BLaER1 treated with 17β-estradiol and CSF1 and Interleukin-3, amounts not matched to agents 10 nM and 100 nM (cell line): Measurements from ENCODE around the gene TNIK.

Experiments used
- H3K27ac ChIP-seq, 11 experiments: shearing (Covaris generic); formaldehyde crosslinking; 2 replicates each; pipeline ENCODE4 v1.8.1; 2022
- H3K27me3 ChIP-seq, 11 experiments: shearing (Covaris generic); formaldehyde crosslinking; 2 replicates each; pipeline ENCODE4 v1.8.1; 2022
- H3K36me3 ChIP-seq, 11 experiments: shearing (Covaris generic); formaldehyde crosslinking; 2 replicates each; pipeline ENCODE4 v1.8.1; 2022
- H3K4me1 ChIP-seq, 10 experiments: shearing (Covaris generic); formaldehyde crosslinking; 2 replicates each; pipeline ENCODE4 v1.8.1; 2022
- H3K4me2 ChIP-seq, 11 experiments: shearing (Covaris generic); formaldehyde crosslinking; 2 replicates each; pipeline ENCODE4 v1.8.1; 2022
- H3K4me3 ChIP-seq, 10 experiments: shearing (Covaris generic); formaldehyde crosslinking; 2 replicates each; pipeline ENCODE4 v1.8.1; 2022
- H3K9ac ChIP-seq, 11 experiments: shearing (Covaris generic); formaldehyde crosslinking; 2 replicates each; pipeline ENCODE4 v1.8.1; 2022
- H3K9me3 ChIP-seq, 11 experiments: shearing (Covaris generic); formaldehyde crosslinking; replicated peaks in 1 of 11; 2 replicates each; pipeline ENCODE4 v1.8.1; 2022
- H4K20me1 ChIP-seq, 11 experiments: shearing (Covaris generic); formaldehyde crosslinking; 2 replicates each; pipeline ENCODE4 v1.8.1; 2022
- Cebpa-rat ChIP-seq, 11 experiments: shearing (Covaris generic); IDR thresholded peaks; 2 replicates each; pipeline ENCODE4 v1.8.1; 2022

The TNIK gene

DNA sequence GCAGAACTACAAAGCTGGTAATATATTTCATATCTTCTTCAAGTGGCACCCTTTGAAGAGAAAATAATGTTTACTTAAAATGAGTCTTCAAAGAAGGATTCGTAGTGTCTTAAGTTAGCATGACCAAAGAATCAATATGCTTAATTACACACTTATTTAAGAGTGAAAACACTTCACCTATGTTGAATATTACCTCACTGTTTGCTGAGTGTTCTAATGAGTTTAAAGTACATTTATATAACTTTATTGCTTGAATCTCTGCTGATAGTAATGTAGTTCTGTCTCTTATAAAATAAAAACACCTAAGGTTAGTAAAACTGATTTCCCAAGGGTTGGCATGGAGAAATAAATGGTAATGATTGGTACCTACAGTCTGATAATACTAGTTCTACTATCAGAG, 290.3 kb downstream of the TNIK start:
- Histone ChIP-seq H4K20me1 (no peaks in the 10 kb centered on the region), H3K4me1 (peaks cover 0 to 10% (median under 1%) of the 10 kb centered on the region in 10 experiments; a peak in 4 of 20 replicates), H3K9ac (no peak overlapping the region)

DNA sequence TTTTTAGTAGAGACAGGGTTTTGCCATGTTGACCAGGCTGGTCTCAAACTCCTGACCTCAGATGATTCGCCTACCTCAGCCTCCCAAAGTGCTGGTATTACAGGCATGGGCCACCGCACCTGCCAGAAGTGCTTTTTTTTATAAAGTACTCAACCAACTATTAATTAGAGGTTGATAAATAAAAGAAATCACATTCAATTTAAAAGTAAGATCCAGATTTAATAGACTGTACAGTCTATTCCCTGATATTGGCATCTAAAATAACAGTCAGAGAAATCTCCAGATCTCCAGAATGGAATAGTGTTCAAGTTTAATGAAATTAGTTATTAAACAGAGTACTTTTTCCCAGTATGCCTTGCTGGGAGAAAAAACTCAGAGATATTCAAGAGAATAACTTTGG, 290.8 kb downstream of the TNIK start:
- no peak for TF ChIP-seq Cebpa-rat (IDR thresholded peaks at IDR 0.05)
- peaks cover 0 to 12% (median 0%) of the 10 kb centered on the region in 11 experiments; a peak in 2 of 22 replicates for H3K36me3 ChIP-seq

More for the DNA sequence above, 290.3 kb downstream of the TNIK start:
- no peak overlapping the region for H3K4me2 ChIP-seq
- H3K4me3 ChIP-seq: no peak overlapping the region
- no peak overlapping the region for H3K27ac ChIP-seq
- peaks cover 0 to 12% (median 0%) of the 10 kb centered on the region in 11 experiments; a peak in 2 of 22 replicates for H3K36me3 ChIP-seq
- no peak for TF ChIP-seq Cebpa-rat (IDR thresholded peaks at IDR 0.05)
- no peaks in the 10 kb centered on the region for H3K27me3 ChIP-seq
- H3K9me3 ChIP-seq: no peaks in the 10 kb centered on the region

DNA sequence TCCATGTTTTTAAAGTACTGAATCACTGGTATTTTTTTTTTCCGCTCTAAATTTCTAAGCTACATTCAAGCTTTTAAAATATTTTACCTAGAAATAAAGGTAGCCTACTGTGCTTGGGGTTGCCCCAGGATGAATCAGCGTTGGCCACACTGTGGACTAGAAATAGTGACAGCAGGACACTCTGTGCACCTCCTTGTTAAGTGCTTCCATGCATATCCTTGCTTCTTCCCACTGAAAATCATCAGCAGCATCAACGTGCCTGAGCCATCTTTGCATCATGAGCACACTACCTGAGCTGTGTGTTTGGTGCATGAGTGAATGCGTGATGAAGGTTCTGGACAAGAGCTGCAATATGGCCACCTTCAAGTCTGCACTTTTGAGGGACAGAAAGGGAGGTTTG, 291.7 kb downstream of the TNIK start:
- no peaks in the 10 kb centered on the region for H4K20me1 ChIP-seq
- H3K9ac ChIP-seq: no peak overlapping the region
- H3K36me3 ChIP-seq: peaks cover 0 to 5% (median 0%) of the 10 kb centered on the region in 11 experiments; a peak in 2 of 22 replicates
- no peaks in the 10 kb centered on the region for H3K4me1 ChIP-seq
- no peaks in the 10 kb centered on the region for H3K27me3 ChIP-seq
- TF ChIP-seq Cebpa-rat (IDR thresholded peaks at IDR 0.05): no peak
- no peak overlapping the region for H3K27ac ChIP-seq
- H3K4me3 ChIP-seq: no peak overlapping the region
- no peak overlapping the region for H3K4me2 ChIP-seq
- no peaks in the 10 kb centered on the region for H3K9me3 ChIP-seq

More for the DNA sequence above, 290.8 kb downstream of the TNIK start:
- Histone ChIP-seq H3K4me3 (no peak overlapping the region), H4K20me1 (no peaks in the 10 kb centered on the region), H3K9me3 (no peaks in the 10 kb centered on the region), H3K4me2 (no peak overlapping the region), H3K27me3 (no peaks in the 10 kb centered on the region), H3K9ac (no peak overlapping the region), H3K27ac (no peak overlapping the region), H3K4me1 (peaks cover 0 to 6% (median 0%) of the 10 kb centered on the region in 10 experiments; a peak in 1 of 20 replicates)

DNA sequence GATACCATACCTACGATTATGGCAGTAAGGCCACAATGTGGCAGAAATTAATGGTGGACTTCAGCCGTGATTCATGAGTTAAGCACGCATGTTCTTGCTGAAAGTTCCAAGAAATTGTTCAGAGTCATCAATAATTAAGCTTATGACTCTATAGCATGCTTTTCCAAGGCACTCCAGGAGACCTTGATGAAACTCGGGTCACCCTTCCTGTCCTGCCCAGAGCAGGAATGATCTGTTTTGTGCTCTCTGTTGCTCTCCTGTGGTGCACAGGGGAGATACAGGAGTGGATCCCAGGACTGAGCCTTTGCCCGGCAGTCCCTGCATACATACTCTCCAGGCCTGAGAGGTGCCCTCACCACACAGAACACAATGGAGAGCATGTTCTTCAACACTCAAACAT, 292.1 kb downstream of the TNIK start:
- Histone ChIP-seq H3K4me1 (no peaks in the 10 kb centered on the region), H3K27ac (no peak overlapping the region), H3K36me3 (peaks cover 0 to 6% (median 0%) of the 10 kb centered on the region in 11 experiments; a peak in 3 of 22 replicates), H3K4me3 (no peak overlapping the region), H3K4me2 (no peak overlapping the region), H3K9me3 (peaks cover under 1 to 4% (median 2%) of the 10 kb centered on the region in 11 experiments; a peak in 21 of 22 replicates), H3K9ac (no peak overlapping the region), H4K20me1 (no peaks in the 10 kb centered on the region), H3K27me3 (no peaks in the 10 kb centered on the region)
- no peak for TF ChIP-seq Cebpa-rat (IDR thresholded peaks at IDR 0.05)

DNA sequence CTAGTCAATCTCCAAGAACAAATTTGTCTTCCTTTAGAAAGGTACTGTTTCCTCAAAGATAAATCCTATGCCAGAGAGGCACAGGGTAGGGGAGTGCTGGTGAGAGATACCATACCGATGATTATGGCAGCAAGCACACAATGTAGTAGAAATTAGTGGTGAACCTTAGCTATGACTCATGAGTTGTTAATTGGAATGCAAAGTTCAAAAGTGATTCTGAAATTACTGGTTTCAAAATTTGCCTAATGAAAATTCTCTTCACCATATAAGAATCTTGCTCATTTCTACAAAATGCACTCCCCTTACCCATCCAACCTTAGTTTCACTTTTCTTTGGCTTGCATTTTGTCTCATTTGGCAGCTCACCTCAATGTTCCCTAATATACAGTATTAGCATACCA, 294.2 kb downstream of the TNIK start:
- Histone ChIP-seq H3K4me1 (no peaks in the 10 kb centered on the region), H3K4me2 (no peak overlapping the region), H3K27ac (no peak overlapping the region), H4K20me1 (no peaks in the 10 kb centered on the region), H3K27me3 (no peaks in the 10 kb centered on the region), H3K9me3 (peaks cover 4 to 10% (median 7%) of the 10 kb centered on the region in 11 experiments; a peak in 21 of 22 replicates), H3K36me3 (peaks cover 0 to 12% (median 0%) of the 10 kb centered on the region in 11 experiments; a peak in 3 of 22 replicates), H3K4me3 (no peak overlapping the region), H3K9ac (no peak overlapping the region)
- no peak for TF ChIP-seq Cebpa-rat (IDR thresholded peaks at IDR 0.05)

DNA sequence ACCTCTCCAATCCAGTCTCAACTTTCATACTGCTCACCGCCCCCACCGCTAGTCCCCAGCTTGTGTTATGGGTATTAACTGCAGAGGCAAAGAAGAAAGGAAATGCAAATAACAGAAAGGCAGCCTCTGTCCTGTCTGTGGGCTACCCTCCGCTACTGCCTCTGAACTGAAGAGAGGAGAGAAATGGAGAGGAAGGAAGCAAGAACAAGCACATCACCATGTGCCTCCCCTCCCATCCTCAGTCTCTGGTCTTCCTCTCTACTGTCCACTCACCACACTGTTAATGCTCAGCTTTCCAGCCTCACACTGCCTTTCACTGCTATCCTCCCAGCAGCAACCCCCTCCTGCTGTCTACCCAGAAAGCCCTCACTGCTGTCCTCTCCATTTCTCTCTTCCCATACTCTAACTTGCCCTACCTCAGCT, 294.7 kb downstream of the TNIK start:
- no peaks in the 10 kb centered on the region for H4K20me1 ChIP-seq
- H3K27ac ChIP-seq: no peak overlapping the region
- no peak overlapping the region for H3K9ac ChIP-seq
- peaks cover 4 to 10% (median 7%) of the 10 kb centered on the region in 11 experiments; a peak in 21 of 22 replicates for H3K9me3 ChIP-seq
- TF ChIP-seq Cebpa-rat (IDR thresholded peaks at IDR 0.05): no peak
- no peak overlapping the region for H3K4me2 ChIP-seq
- no peak overlapping the region for H3K4me3 ChIP-seq
- H3K4me1 ChIP-seq: no peaks in the 10 kb centered on the region
- H3K27me3 ChIP-seq: no peaks in the 10 kb centered on the region
- peaks cover 0 to 14% (median 0%) of the 10 kb centered on the region in 11 experiments; a peak in 3 of 22 replicates for H3K36me3 ChIP-seq

DNA sequence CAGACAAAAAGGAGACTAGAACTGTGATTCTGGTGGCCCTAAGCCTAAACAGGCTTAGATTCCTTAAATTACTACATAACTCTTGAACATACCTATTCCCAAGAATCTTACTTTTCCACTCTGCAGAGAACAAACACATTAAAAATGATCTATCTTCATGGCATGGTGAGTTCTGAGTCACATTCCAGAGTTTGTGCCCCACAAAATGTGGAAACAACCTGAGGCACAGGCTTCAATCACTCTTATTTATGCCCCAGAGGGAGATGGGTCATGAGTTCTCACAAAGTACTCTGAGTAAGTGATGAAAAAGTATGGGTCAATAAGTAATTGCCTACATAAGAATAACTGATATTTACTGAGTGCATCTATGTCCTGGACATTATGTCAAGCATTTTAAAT, 296.1 kb downstream of the TNIK start:
- Histone ChIP-seq H3K27me3 (no peaks in the 10 kb centered on the region), H3K9me3 (peaks cover 4 to 10% (median 7%) of the 10 kb centered on the region in 11 experiments; a peak in 21 of 22 replicates), H3K9ac (no peak overlapping the region), H3K4me1 (no peaks in the 10 kb centered on the region), H4K20me1 (no peaks in the 10 kb centered on the region), H3K27ac (no peak overlapping the region), H3K36me3 (peaks cover 0 to 19% (median 0%) of the 10 kb centered on the region in 11 experiments; a peak in 3 of 22 replicates), H3K4me3 (no peak overlapping the region), H3K4me2 (no peak overlapping the region)
- TF ChIP-seq Cebpa-rat (IDR thresholded peaks at IDR 0.05): no peak

DNA sequence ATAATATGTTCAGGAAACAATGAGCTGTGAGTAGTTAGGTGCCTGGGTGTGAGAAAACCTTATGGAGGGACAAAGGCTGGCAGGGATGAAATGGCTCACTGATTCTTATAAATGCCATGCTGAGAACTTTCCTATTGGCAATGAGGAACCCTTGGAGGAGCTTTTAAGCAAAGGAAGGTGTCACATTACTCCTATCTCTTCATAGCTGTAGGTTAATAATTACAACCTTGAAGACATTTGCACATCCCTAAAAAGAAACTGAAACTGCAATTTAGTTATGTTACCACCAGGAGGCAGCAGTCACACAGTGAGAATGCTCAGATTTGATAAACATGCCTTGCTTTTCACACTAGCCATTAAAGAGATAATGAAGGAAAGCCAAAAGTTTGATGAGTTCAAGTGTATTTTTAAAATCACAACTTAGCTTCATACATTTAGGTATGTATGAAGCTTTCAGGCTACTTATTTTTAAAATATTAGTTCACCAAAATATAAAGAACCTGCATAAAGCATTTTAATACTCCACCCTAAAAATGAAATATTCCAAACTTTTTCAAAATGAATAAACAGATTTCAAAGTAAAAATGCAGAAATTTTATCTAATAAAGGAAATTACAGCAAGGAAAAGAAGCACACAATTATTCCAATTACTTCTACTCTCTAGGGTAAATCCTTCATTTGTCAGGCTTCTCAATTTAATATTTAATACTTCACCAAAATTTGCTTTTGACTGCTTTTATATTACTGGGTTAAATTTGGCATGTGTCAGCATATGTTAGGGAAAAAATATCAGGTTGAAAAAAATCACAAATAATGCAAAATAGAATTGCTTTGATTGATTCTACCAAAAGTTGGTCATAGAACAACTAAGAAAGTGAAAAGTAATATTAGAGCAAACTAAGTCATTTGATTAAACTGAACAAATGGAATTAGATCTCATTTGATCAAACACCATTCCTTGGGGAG, 296.8 kb downstream of the TNIK start:
- H3K36me3 ChIP-seq: peaks cover 0 to 19% (median 0%) of the 10 kb centered on the region in 11 experiments; a peak in 3 of 22 replicates
- TF ChIP-seq Cebpa-rat (IDR thresholded peaks at IDR 0.05): no peak
- H3K27me3 ChIP-seq: no peaks in the 10 kb centered on the region
- no peak overlapping the region for H3K27ac ChIP-seq
- no peaks in the 10 kb centered on the region for H4K20me1 ChIP-seq
- no peak overlapping the region for H3K4me2 ChIP-seq
- no peak overlapping the region for H3K4me3 ChIP-seq
- peaks cover 4 to 10% (median 7%) of the 10 kb centered on the region in 11 experiments; a peak in 21 of 22 replicates for H3K9me3 ChIP-seq
- H3K9ac ChIP-seq: no peak overlapping the region
- H3K4me1 ChIP-seq: no peaks in the 10 kb centered on the region

DNA sequence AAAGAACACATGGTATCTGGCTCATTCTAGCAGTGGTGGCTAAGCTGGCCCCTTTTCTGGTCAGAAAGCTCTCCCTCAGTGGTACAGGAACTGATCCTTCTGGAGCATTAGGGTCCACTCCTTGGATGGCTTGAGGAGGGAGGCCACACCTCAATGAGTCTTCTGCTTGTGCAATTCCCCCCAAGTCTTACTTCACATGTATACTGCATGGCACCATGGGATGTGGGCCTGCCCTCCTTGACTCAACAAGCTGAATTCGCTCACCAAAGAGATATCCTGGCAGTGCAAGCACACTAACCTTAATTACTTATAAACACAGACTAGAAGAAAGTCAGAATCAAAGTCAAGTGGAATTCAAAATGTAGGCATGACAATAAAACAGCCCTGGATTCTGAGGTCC, 299.9 kb downstream of the TNIK start:
- Histone ChIP-seq H3K9ac (no peak overlapping the region), H3K4me3 (no peak overlapping the region), H3K4me1 (no peaks in the 10 kb centered on the region), H3K4me2 (no peak overlapping the region), H4K20me1 (no peaks in the 10 kb centered on the region), H3K9me3 (peaks cover 4 to 10% (median 7%) of the 10 kb centered on the region in 11 experiments; a peak in 21 of 22 replicates), H3K27me3 (no peaks in the 10 kb centered on the region), H3K36me3 (peaks cover 0 to 19% (median 0%) of the 10 kb centered on the region in 11 experiments; a peak in 3 of 22 replicates), H3K27ac (no peak overlapping the region)
- no peak for TF ChIP-seq Cebpa-rat (IDR thresholded peaks at IDR 0.05)
